Upper lobe of right lung (tissue), 1 donor: ENCODE results near the gene ANP32B. TPM values are rescaled to one million over a fixed set of nuclear protein-coding genes. Genes with fewer than 3 reads are reported as not detected.

Source experiments
- ATAC-seq: fragments of 200-7000 bp; cut with Tn5 transposase; one replicate; pipeline ENCODE4 v1.9.1; 2020; ENCODE audit warnings: mild to moderate bottlenecking, moderate library complexity
- DNase-seq: peaks from one replicate; pipeline ENCODE4 v3.0.0-alpha.2; 2020
- H3K27ac ChIP-seq: fragments of 200-600 bp; one replicate; pipeline ENCODE4 v1.8.0; 2022
- H3K27me3 ChIP-seq: fragments of 200-600 bp; one replicate; pipeline ENCODE4 v1.8.0; 2022; ENCODE audit warnings: mild to moderate bottlenecking
- H3K36me3 ChIP-seq: fragments of 200-600 bp; one replicate; pipeline ENCODE4 v1.8.0; 2022
- H3K4me1 ChIP-seq: fragments of 200-600 bp; one replicate; pipeline ENCODE4 v1.8.0; 2022
- H3K4me3 ChIP-seq: fragments of 200-600 bp; one replicate; pipeline ENCODE4 v1.8.0; 2022; ENCODE audit warnings: mild to moderate bottlenecking
- H3K9me3 ChIP-seq: fragments of 200-600 bp; one replicate; pipeline ENCODE4 v1.8.0; 2022
- intact Hi-C: fragments of 100-400 bp; cut with DNase I; formaldehyde crosslinking; loops from one replicate; pipeline ENCODE4 v1.11.0; 2022
- total RNA-seq: library from RNA; stranded (reverse); fragmentation: NEBNext Ultra II Directional; extraction: Animal tissue kit (Norgen Biotek cat#: 25700); gene quantifications from one replicate; pipeline ENCODE4 v1.2.1, GENCODE V29; 2021
- TF ChIP-seq, protein P1 (sequence below): fragments of 200-600 bp; IDR thresholded peaks from one replicate; pipeline ENCODE4 v1.8.0; 2022; ENCODE audit warnings: antibody characterized with exemption
- donor health status: DM: no; HTN: yes; CAD: no; lungs with severe emphysema.

The ANP32B gene
- total RNA-seq, 1 donor from 2014 or later, result 107 TPM

GRCh38 chr9:98020476-98021145 lies 37.5 kb downstream of the ANP32B start:
- H3K27me3 ChIP-seq, result no peaks in the 10 kb centered on the region
- no peak overlapping the region for H3K4me3 ChIP-seq
- no peak overlapping the region for H3K27ac ChIP-seq
- ATAC-seq, result no peak
- intact Hi-C loops, result no loop called here
- H3K36me3 ChIP-seq, result peaks cover 42% of the 10 kb centered on the region
- TF ChIP-seq, protein P1, sequence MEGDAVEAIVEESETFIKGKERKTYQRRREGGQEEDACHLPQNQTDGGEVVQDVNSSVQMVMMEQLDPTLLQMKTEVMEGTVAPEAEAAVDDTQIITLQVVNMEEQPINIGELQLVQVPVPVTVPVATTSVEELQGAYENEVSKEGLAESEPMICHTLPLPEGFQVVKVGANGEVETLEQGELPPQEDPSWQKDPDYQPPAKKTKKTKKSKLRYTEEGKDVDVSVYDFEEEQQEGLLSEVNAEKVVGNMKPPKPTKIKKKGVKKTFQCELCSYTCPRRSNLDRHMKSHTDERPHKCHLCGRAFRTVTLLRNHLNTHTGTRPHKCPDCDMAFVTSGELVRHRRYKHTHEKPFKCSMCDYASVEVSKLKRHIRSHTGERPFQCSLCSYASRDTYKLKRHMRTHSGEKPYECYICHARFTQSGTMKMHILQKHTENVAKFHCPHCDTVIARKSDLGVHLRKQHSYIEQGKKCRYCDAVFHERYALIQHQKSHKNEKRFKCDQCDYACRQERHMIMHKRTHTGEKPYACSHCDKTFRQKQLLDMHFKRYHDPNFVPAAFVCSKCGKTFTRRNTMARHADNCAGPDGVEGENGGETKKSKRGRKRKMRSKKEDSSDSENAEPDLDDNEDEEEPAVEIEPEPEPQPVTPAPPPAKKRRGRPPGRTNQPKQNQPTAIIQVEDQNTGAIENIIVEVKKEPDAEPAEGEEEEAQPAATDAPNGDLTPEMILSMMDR, result no peak
- no peaks in the 10 kb centered on the region for H3K4me1 ChIP-seq
- H3K9me3 ChIP-seq, result no peaks in the 10 kb centered on the region
- no peak for DNase-seq

- intact Hi-C loops, result no loop called here
- Histone ChIP-seq H3K27me3 (no peaks in the 10 kb centered on the region), H3K4me3 (no peak overlapping the region), H3K4me1 (no peaks in the 10 kb centered on the region), H3K36me3 (peaks cover 33% of the 10 kb centered on the region), H3K27ac (no peak overlapping the region), H3K9me3 (no peaks in the 10 kb centered on the region)
- ATAC-seq (no peak), DNase-seq (no peak)
- TF ChIP-seq, protein P1, result no peak
Measured at GRCh38 chr9:98021306-98022040, 38.3 kb downstream of the ANP32B start.

GRCh38 chr9:98022447-98022846 lies 39.3 kb downstream of the ANP32B start:
- intact Hi-C loops, result no loop called here
- H3K4me3 ChIP-seq, result no peak overlapping the region
- H3K4me1 ChIP-seq, result no peaks in the 10 kb centered on the region
- ATAC-seq (no peak), DNase-seq (no peak)
- H3K9me3 ChIP-seq, result no peaks in the 10 kb centered on the region
- no peaks in the 10 kb centered on the region for H3K27me3 ChIP-seq
- H3K36me3 ChIP-seq, result peaks cover 23% of the 10 kb centered on the region
- TF ChIP-seq, protein P1, result no peak
- no peak overlapping the region for H3K27ac ChIP-seq

DNA sequence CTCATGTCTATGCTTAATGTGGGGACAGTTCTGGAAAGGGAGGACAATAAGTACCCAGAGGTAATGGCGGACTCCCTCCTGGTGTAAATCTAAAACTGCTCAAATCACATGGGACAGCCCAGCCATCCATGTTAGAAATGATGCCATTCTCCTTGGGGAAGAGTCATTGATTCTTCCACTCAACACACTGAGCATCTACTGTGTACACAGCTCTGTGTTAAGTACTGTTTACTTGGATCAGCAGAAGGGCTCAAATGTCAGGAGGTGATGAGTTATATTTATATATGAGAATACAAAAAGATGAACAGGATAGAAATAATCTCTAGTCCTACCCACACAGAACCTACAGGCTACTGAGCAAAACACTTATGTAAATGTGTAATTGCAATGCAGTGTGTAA lies 41.6 kb downstream of the ANP32B start:
- Histone ChIP-seq H3K4me3 (no peak overlapping the region), H3K27ac (no peak overlapping the region), H3K36me3 (peaks cover under 1% of the 10 kb centered on the region), H3K27me3 (no peaks in the 10 kb centered on the region), H3K9me3 (no peaks in the 10 kb centered on the region), H3K4me1 (no peaks in the 10 kb centered on the region)
- ATAC-seq (no peak), DNase-seq (no peak)
- intact Hi-C loops, result no loop called here
- TF ChIP-seq, protein P1, result no peak

DNA sequence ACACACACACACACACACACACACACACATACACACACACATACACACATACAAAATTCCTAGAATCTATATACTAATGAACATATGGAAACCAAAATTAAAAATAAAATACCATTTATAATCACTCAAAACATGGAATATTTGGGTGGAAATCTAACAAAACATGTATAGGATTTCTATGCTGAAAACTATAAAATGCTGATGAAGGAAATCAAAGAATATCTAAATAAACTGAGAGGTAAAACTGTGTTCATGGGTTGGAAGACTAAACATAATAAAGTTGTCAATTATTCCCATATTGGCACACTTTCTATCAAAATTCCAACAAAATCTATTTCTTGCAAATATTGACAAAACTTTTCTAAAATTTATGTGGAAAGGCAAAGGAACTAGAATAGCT lies 48.0 kb downstream of the ANP32B start:
- Histone ChIP-seq H3K9me3 (no peaks in the 10 kb centered on the region), H3K4me3 (no peak overlapping the region), H3K4me1 (no peaks in the 10 kb centered on the region), H3K27ac (no peak overlapping the region), H3K36me3 (no peaks in the 10 kb centered on the region), H3K27me3 (no peaks in the 10 kb centered on the region)
- ATAC-seq (no peak), DNase-seq (no peak)
- intact Hi-C loops, result loop anchor here (10.0 kb wide), 1 partner anchor 106 kb away; the partner anchor contains the start of gene TRMO
- TF ChIP-seq, protein P1, result no peak
